MM.1S (cell line): ENCODE results near the gene GCFC2.

ENCODE experiments used
- EZH2 ChIP-seq: fragments of 300-600 bp; sonication (generic); optimal IDR thresholded peaks from 2 replicates; pipeline ENCODE3; 2017; ENCODE audit warnings: low read depth, mild to moderate bottlenecking, antibody characterized with exemption, low read length, mixed read lengths
- TF ChIP-seq, protein P1 (sequence below): fragments of 300-600 bp; sonication (generic); IDR thresholded peaks from 2 replicates; pipeline ENCODE4 v1.5.1; 2016; ENCODE audit warnings: antibody characterized with exemption, low read length, mixed read lengths

DNA sequence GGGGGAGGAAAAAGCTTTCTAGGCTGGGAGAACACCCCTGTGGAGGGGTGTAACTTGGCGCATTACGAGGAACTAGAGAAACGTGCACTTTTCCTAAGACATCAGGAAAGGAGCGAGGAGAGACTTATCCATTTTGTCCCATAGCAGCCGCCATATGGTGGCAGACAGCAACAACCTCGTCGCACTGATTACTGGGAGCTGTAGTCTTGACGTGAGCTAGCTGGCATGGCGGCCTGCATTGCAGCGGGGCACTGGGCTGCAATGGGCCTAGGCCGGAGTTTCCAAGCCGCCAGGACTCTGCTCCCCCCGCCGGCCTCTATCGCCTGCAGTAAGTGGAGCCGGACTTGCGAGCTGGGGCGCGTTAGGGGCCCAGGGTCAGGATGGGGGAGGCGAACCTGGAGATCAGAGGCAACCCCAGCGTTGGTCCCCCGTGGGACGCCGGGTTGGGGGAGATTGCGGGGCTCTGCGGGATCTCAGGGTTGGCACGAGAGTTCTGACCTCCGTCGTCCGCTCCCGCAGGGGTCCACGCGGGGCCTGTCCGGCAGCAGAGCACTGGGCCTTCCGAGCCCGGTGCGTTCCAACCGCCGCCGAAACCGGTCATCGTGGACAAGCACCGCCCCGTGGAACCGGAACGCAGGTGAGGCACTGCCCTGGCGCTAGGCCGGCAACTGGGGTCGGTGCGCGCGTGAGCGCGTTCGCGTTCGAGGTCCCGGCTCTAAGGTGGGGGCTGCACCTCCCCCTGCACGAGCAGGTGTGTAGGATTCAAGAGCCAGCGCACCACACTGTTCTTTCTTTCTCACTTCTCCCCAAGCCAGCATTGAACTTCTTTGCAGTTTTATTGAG lies 63.9 kb downstream of the GCFC2 start, which contains the start of gene MRPL19:
- TF ChIP-seq EZH2, result no peak
- TF ChIP-seq, protein P1, sequence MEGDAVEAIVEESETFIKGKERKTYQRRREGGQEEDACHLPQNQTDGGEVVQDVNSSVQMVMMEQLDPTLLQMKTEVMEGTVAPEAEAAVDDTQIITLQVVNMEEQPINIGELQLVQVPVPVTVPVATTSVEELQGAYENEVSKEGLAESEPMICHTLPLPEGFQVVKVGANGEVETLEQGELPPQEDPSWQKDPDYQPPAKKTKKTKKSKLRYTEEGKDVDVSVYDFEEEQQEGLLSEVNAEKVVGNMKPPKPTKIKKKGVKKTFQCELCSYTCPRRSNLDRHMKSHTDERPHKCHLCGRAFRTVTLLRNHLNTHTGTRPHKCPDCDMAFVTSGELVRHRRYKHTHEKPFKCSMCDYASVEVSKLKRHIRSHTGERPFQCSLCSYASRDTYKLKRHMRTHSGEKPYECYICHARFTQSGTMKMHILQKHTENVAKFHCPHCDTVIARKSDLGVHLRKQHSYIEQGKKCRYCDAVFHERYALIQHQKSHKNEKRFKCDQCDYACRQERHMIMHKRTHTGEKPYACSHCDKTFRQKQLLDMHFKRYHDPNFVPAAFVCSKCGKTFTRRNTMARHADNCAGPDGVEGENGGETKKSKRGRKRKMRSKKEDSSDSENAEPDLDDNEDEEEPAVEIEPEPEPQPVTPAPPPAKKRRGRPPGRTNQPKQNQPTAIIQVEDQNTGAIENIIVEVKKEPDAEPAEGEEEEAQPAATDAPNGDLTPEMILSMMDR, result no peak
